ENCODE measurements around the gene AEBP2. TPM values are rescaled to one million over a fixed set of nuclear protein-coding genes. Genes with fewer than 3 reads are reported as not detected.

The AEBP2 gene
- total RNA-seq, 4 donors from 2014 or later, result 27.9 to 57.5 (median 41.1) TPM

GRCh38 chr12:19451196-19451595 is 11.9 kb downstream of the AEBP2 start:
- DNase-seq, result no peak
- Histone ChIP-seq H3K4me1 (peaks cover 6 to 10% of the 10 kb centered on the region in 2 donors), H3K27ac (no peak overlapping the region), H3K27me3 (no peaks in the 10 kb centered on the region), H3K9me3 (no peaks in the 10 kb centered on the region), H3K4me3 (replicated peaks in 1 of 3) (no peak overlapping the region), H3K36me3 (no peaks in the 10 kb centered on the region)
- intact Hi-C loops (cut with DNase I), result no loop called here
- no peak for TF ChIP-seq CTCF (IDR thresholded peaks at IDR 0.05)
- no peak for TF ChIP-seq POLR2A (IDR thresholded peaks at IDR 0.05)
- 71 to 81% methylated on average over 6 of the region's 6 CpGs for WGBS, 2 donors

GRCh38 chr12:19453961-19454360 is 14.7 kb downstream of the AEBP2 start:
- Histone ChIP-seq H3K9me3 (no peaks in the 10 kb centered on the region), H3K27ac (no peak overlapping the region), H3K4me3 (replicated peaks in 1 of 3) (no peak overlapping the region), H3K36me3 (no peaks in the 10 kb centered on the region), H3K27me3 (no peaks in the 10 kb centered on the region), H3K4me1 (peaks cover 2 to 10% of the 10 kb centered on the region in 2 donors)
- no peak for DNase-seq
- TF ChIP-seq CTCF (IDR thresholded peaks at IDR 0.05) (no peak), POLR2A (IDR thresholded peaks at IDR 0.05) (no peak)
- 83 to 84% methylated on average over 7 of the region's 7 CpGs for WGBS, 2 donors
- intact Hi-C loops (cut with DNase I), result no loop called here

- no peaks in the 10 kb centered on the region for H3K36me3 ChIP-seq
- WGBS, 2 donors, result 86 to 88% methylated on average over 2 of the region's 2 CpGs
- no peaks in the 10 kb centered on the region for H3K27me3 ChIP-seq
- no peak overlapping the region for H3K4me3 ChIP-seq (replicated peaks in 1 of 3)
- H3K9me3 ChIP-seq, result no peaks in the 10 kb centered on the region
- H3K4me1 ChIP-seq, result peaks cover 0 to 2% of the 10 kb centered on the region in 2 donors
- intact Hi-C loops (cut with DNase I), result no loop called here
- no peak for DNase-seq
- no peak overlapping the region for H3K27ac ChIP-seq
- TF ChIP-seq CTCF (IDR thresholded peaks at IDR 0.05) (no peak), POLR2A (IDR thresholded peaks at IDR 0.05) (no peak)
Measured at GRCh38 chr12:19454837-19455236, 15.5 kb downstream of the AEBP2 start.

- TF ChIP-seq CTCF (IDR thresholded peaks at IDR 0.05), result no peak
- TF ChIP-seq POLR2A (IDR thresholded peaks at IDR 0.05), result no peak
- intact Hi-C loops (cut with DNase I), result no loop called here
- Histone ChIP-seq H3K4me1 (no peaks in the 10 kb centered on the region), H3K36me3 (no peaks in the 10 kb centered on the region), H3K27ac (no peak overlapping the region), H3K9me3 (no peaks in the 10 kb centered on the region), H3K27me3 (no peaks in the 10 kb centered on the region), H3K4me3 (replicated peaks in 1 of 3) (no peak overlapping the region)
- no peak for DNase-seq
- 92 to 97% methylated on average over 7 of the region's 7 CpGs for WGBS, 2 donors
Measured at GRCh38 chr12:19456176-19456575, 16.9 kb downstream of the AEBP2 start.

GRCh38 chr12:19457561-19457960 is 18.3 kb downstream of the AEBP2 start:
- WGBS, 2 donors, result 96 to 97% methylated on average over 6 of the region's 6 CpGs
- no peaks in the 10 kb centered on the region for H3K27me3 ChIP-seq
- no peak overlapping the region for H3K27ac ChIP-seq
- intact Hi-C loops (cut with DNase I), result no loop called here
- no peaks in the 10 kb centered on the region for H3K36me3 ChIP-seq
- TF ChIP-seq CTCF (IDR thresholded peaks at IDR 0.05) (no peak), POLR2A (IDR thresholded peaks at IDR 0.05) (no peak)
- H3K4me1 ChIP-seq, result peaks cover 0 to 4% of the 10 kb centered on the region in 2 donors
- H3K4me3 ChIP-seq (replicated peaks in 1 of 3), result no peak overlapping the region
- H3K9me3 ChIP-seq, result no peaks in the 10 kb centered on the region
- no peak for DNase-seq
